AG08395 (cell line): ENCODE results near the gene TBC1D30.
"Not testable (repeated sequence)": the region's sequence is repeated elsewhere in the genome, so short reads cannot be mapped to it uniquely, and the experiment has no call there.

Source experiments
- DNase-seq: peaks from one replicate; pipeline ENCODE4 v3.0.0; 2012; ENCODE audit warnings: mixed read lengths, low spot score

Gene TBC1D30

GRCh38 chr12:64806173-64806572, 18.3 kb upstream of the TBC1D30 start:
- DNase-seq: no peak

- DNase-seq: no peak
These were observed 17.6 kb upstream of the TBC1D30 start for GRCh38 chr12:64806593-64807460.

GRCh38 chr12:64808110-64808509, 16.3 kb upstream of the TBC1D30 start:
- no peak for DNase-seq

- no peak for DNase-seq
These were observed 13.6 kb upstream of the TBC1D30 start for GRCh38 chr12:64810831-64811230.

- DNase-seq: no peak
These were observed 10.7 kb upstream of the TBC1D30 start for GRCh38 chr12:64813723-64814122.

GRCh38 chr12:64814432-64814831, 10.0 kb upstream of the TBC1D30 start:
- no peak for DNase-seq

- no peak for DNase-seq
These were observed 4.5 kb upstream of the TBC1D30 start for GRCh38 chr12:64819816-64820402.

GRCh38 chr12:64820593-64820992, 3.9 kb upstream of the TBC1D30 start:
- no peak for DNase-seq

GRCh38 chr12:64821116-64821630, 3.3 kb upstream of the TBC1D30 start:
- no peak for DNase-seq

- DNase-seq: no peak
These were observed 332 bp upstream of the TBC1D30 start for GRCh38 chr12:64824130-64824499.

- no peak for DNase-seq
These were observed 935 bp downstream of the TBC1D30 start for GRCh38 chr12:64825143-64826021.

GRCh38 chr12:64826234-64826633, 1.8 kb downstream of the TBC1D30 start:
- peak; percentile 34 for DNase-seq

- DNase-seq: no peak
These were observed 4.3 kb downstream of the TBC1D30 start for GRCh38 chr12:64828713-64829112.

- no peak for DNase-seq
These were observed 9.5 kb downstream of the TBC1D30 start for GRCh38 chr12:64833928-64834327.

- DNase-seq: no peak
These were observed 11.5 kb downstream of the TBC1D30 start for GRCh38 chr12:64835901-64836300.

GRCh38 chr12:64836856-64837255, 12.4 kb downstream of the TBC1D30 start:
- no peak for DNase-seq

GRCh38 chr12:64837427-64837826, 13.0 kb downstream of the TBC1D30 start:
- no peak for DNase-seq

GRCh38 chr12:64840119-64840518, 15.7 kb downstream of the TBC1D30 start:
- no peak for DNase-seq

GRCh38 chr12:64840949-64841717, 16.7 kb downstream of the TBC1D30 start:
- no peak for DNase-seq

- DNase-seq: not testable (repeated sequence)
These were observed 24.0 kb downstream of the TBC1D30 start for GRCh38 chr12:64848409-64848808.

GRCh38 chr12:64858882-64859605, 34.6 kb downstream of the TBC1D30 start:
- DNase-seq: no peak
